NCI-H1417 treated with DMSO at 0.1 percent for 48 hours (cell line): ENCODE data around the gene YPEL3.
A peak's percentile ranks its signal among the peaks of the same experiment; 100 is the strongest.

Source experiments
- DNase-seq: peaks from one replicate; lab custom pipeline; 2025; lab: John Stamatoyannopoulos, UW

Gene YPEL3

DNA sequence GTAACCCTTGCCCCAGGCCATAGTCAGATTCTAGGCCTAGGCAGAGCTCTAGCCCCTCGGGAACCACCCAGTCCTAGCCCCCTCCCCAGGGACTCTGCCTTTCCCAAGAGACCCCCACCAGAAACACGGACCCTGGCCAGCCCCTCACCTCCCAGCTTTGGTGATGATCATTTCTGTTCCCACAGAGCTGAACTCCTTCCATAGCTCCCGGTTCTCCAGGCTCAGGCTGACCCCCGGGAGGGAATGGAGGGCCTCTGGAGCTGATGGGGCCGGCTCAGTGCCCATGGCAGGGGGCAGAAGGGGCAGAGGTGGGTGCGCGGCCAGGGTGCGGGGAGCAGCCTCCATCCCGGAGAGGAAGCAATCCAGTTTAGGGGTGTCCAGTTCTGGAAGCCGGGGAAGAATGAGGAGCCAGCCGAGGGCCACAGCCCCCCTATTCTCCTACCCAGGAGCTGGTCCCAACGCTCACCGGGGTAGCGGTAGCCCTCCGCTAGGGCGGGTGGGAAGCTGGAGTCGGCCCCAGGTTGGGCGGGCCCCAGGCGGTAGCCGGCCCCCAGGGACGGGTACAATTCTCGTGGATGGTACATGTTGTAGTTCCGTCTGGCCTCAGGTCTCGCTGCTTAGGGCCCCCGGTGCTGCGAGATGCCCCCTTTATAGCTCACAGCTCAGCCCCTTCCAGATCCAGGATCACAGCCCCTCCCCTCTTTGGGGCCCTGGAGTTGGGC lies 5.2 kb downstream of the YPEL3 start:
- no peak for DNase-seq

DNA sequence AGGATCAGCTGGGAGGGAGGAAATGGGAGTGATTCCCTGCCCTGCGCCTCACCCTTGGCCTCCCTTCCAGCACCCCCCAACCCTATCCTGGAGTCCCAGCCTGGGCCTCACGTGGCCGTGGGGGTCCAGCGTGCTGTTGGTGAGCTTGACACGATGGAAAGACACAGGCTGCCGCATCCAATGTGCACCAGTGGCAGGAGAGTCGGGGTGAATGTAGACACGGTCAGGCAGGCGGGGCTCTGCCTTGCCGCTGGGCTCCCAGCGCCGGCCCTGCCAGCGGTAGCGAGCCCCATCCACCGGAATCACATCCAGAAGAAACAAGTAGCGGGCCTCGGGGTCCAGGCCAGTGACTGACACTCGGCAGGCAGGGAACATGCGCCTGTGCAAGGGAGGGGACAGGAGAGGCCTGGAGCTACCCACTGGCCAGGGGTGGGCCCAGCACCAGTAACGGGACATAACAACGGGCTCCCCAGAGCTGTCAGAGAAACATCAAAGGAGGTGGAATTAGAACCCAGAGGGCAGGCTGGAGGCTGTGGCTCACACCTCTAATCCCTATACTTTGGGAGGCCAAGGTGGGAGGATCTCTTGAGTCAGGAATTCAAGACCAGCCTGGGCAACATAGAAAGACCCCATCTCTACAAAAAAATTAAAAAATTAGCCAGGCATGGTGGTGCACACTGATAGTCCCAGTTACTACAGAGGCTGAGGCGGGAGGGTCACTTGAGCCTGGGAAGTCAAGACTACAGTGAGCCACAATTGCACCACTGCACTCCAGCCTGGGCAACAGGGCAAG lies 7.0 kb downstream of the YPEL3 start:
- no peak for DNase-seq

DNA sequence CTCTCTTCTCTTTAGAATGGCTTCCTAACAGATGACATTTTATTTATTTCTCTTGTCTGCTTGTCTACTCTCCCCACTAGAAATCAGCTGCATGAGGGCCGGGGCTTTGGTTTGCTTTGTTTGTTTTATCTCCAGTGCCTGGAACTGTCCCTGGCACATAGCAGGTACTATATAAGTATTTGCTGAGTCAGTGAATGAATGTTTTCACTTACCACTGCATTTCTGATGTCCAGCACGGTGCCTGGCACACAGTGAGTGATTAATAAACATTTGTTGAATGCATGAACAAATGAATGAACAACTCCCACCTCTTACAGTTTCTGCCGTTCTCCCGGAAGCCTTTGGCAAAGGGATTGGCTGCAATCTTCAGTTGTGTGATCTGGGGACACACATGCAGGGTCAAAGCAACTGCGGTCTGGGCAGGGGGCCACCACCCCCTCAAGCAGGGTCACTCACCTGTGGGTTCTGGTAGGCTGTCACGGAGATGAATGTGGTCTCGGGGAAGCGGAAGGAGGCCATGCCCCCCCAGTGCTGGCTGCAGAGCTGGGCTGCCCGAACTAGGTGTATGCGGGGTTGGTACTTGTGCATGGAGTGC lies 7.7 kb downstream of the YPEL3 start:
- no peak for DNase-seq

DNA sequence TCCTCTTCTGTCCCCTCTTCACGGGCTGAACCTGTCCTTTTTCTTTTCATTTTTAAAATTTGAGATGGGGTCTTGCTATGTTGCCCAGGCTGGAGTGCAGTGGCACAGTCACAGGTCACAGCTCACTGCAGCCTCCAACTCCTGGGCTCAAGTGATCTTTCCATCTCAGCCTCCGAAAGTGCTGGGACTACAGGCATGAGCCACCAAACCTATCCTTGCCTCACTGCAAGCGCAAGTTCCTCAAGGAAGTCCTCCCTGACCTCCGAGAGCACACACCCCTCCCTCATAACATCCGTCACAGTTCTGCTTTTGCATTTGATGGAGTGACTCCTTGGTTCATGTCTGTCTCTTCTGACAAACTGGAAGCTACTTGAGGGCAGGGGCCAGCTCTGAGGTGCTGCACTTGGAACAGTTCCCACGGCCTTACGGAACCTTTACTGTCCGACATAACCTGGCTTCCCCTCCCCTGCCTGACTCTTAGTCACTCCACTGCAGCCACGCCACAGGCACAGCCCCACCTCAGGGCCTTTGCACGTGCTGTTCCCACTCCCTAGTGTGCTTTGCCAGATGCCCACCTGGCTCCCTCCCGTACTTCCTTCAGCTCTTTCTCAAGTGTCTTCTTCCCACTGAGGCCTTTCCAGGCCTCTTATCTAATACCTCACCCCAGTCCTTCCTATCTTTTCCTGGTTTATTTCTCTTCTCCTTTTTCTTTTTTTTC lies 8.7 kb downstream of the YPEL3 start:
- no peak for DNase-seq

DNA sequence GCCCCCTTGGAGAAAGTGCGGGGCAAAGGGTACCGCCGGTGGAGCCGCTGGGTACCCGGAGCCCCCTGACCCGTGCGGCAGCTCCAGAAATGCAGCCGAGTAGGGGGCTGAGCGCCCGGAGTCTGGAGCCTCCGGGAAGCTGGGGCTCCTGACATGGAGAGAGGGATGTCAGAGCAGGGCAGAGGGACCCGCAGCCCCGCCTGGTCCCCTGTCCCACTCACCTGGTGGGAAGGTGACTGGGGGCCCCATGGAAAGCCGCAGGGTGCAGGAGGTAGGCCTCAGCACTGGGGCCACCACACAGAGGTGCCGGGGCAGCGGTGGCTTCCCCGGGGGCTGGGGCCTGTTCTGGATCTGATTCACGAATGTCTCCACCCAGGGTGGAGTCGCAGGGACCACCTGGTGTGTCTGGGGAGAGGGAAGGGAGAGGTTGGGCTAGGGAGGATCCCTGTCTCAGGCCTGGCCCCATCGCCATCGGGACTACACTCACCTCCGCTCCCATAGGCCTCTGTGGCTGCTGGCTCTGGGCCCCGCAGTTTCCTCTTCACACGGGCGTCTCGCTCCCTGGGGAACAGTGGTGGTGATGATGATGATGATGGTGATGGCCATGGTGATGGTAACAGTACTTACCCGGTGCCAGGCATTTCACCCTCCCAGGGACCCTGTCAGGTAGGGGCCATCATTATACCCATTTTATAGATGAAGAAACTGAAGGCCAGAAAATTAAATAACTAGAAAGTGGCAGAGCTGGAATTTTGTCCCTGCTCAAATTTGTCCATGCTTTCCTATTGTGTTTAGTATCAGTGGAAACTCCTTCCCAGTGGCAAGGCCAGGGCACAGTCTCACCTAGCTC lies 9.5 kb downstream of the YPEL3 start:
- DNase-seq = no peak

DNA sequence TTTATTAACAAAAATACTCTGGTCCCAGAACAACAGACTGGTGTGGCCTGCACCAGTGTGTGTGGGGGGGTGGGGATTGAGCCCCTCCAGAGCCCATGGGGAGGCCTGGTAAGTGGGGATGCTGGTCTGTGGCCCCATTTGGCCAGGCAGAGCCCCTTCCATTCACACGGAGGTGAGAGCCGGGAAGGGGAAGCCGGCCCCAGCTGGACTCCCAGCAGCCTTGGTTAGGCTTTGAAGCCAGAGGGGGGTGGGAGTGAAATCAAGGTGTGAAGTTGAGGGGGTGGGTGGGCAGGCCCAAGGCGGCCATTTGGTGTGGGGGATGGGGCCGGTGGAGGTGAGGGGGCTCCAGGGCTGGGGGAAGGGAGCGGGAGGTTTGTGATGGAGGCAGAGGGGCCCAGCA lies 10.2 kb downstream of the YPEL3 start:
- no peak for DNase-seq

DNA sequence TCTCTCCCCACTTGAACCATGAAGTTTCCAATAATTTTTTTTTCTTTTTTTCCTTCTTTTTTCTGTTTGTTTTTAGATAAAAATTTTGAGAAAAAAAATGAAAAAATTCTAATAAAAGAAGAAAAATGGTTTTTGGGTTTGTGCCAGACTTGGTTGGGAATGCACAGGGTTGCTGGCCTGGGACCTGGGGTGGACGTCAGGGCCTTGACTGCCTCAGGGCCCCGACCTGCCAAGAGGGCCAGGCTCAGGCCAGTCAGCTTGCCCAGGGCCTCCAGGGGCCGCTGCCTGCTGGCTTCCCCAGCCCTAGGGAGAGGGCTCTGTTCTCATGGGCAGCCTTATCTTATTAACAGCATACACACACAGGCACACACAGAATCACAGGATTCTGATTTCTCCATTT lies 10.8 kb downstream of the YPEL3 start:
- DNase-seq = no peak

DNA sequence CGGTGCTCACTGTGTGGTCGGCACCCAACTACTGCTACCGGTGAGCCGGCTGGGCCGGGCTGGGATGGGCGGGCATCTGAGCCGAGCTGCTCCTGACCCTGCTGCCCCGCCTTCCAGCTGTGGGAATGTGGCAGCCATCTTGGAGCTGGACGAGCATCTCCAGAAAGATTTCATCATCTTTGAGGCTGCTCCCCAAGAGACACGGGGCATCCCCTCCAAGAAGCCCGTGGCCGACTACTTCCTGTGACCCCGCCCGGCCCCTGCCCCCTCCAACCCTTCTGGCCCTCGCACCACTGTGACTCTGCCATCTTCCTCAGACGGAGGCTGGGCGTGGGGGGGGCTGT lies 11.2 kb downstream of the YPEL3 start:
- no peak for DNase-seq

DNA sequence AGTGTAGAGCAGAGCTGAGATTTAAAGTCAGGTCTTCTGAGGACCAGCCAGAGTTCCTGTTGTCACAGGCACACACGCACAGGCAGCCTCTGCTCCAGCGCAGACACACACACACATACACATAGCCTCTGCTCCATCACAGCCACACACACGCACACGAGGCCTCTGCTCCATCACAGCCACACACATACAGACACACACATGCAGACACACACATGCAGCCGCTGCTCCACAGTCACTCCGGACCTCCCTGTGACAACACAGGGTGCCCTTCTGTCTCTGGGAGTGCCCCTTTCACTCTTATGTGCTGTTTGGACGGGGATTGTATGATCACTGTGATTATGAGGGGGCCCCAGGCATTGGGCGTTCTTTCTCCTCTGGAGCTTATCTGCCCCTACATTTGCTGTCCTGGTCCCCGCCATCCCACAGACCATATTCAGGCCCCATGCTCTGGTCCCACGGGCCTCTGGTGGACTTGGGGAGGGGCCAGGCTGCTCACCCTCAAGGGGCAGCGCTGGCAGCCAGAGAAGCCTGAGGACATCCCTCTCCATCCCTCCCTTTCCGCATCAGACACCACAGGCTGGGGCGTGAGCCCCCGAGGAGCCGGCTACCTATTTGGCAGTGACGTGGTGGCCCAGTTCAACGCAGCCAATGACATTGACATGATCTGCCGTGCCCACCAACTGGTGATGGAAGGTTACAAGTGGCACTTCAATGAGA lies 11.8 kb downstream of the YPEL3 start:
- no peak for DNase-seq

DNA sequence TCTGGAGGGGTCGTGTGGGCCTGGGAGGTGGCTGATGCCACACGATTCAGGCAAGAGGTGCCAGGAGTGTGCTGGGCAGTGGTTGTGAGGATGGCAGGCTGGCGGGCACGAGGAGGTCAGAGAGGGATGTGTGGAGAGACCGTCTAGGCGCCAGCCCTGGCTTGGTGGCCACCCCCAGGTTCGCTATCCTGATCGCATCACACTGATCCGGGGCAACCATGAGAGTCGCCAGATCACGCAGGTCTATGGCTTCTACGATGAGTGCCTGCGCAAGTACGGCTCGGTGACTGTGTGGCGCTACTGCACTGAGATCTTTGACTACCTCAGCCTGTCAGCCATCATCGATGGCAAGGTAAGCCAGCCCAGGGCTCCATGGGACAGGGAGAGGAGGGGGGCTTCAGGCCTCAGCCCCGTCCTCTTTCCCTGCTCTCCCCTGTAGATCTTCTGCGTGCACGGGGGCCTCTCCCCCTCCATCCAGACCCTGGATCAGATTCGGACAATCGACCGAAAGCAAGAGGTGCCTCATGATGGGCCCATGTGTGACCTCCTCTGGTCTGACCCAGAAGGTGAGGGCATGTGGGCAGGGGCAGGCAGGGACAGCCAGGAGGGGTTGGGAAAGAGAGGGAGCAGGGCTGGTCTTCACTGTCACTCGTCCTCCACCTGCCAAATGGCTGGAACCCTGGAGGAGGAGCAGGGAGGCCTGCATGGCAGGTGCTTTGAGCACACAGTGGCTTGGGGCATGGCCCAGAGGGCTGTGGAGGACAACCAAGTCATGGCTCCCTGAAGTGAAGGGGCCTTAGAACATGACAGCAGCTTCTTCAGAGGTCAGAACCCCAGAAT lies 12.6 kb downstream of the YPEL3 start:
- no peak for DNase-seq

DNA sequence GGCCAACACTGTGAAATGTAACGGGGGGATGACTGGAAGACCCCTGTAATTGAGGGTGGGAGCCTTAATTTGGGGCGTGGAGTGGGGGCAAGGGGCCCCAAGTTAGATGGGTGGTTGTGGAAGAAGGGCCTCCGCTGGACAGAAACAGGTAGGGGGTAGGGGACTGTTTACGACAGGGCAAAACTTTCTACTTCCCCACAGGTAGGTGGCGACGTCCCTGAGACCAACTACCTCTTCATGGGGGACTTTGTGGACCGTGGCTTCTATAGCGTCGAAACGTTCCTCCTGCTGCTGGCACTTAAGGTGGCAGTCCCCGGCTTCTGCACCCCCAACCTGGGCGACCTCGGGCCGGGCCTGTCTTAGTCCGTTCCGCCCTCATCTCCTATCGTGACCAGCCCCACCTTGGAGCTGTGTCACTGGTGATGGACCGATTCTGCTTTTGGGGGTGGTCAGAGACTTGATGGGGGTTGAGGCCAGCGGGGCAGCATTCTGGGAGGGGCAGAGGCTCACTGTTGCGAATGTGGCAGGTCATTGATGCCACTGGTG lies 13.4 kb downstream of the YPEL3 start:
- DNase-seq = no peak

DNA sequence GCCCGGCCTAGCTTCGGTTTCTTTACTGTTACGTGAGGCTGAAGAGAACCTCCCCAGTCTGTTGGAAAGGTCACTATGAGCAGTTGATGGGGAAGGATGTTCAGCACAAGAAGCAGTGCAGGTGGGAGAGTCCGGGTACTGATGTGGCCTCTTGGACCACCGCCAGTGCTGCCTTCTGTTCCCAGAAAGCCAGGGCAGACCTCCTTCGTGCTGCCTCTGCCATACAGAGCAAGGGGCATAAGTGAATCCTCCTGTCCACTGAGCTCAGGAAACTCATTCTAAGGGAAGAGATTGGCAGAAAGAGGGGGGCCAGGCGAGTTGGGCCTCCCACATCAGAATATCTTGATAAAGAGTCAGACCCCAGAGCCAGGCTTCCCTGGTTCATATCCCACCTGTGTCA lies 16.5 kb downstream of the YPEL3 start:
- DNase-seq = no peak

DNA sequence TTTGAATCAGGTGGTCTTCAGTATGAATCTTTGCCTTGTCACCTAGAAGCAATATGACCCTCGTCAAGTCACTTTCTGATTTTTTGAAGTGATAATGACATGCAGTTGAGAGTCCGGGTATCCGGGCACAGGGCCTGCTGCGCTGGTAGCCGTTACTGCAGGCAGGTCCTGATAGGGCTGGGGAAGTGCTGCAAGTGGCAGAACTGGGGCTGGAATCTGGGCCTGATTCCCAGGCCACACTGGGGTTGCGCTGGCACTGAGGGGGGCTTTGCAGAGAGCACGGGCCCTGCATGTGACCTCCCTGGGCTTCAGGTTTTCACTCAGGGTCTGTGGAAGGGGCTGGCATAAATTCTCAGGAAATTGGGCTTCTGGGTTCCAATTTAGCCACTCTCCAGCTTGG lies 17.3 kb downstream of the YPEL3 start:
- DNase-seq = no peak

DNA sequence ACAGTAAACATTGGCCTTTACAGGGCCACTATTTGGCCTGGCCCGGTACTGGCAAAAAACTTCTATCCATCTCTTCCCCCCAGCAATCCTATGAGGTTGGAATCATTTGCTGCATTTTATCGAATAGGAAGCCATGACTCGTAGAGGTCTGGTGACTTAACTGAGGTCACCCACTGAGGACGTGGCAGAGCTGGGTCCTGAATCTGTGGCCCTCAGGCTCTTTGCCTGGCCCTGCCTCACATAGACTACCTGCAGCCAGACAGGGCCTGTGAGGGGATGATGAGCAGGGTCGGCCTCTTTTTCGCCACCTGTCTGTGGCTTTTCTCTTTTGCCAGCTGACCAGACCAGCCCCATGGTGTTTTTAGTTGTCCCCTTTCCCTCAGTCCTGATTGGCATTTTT lies 18.4 kb downstream of the YPEL3 start:
- DNase-seq = no peak

DNA sequence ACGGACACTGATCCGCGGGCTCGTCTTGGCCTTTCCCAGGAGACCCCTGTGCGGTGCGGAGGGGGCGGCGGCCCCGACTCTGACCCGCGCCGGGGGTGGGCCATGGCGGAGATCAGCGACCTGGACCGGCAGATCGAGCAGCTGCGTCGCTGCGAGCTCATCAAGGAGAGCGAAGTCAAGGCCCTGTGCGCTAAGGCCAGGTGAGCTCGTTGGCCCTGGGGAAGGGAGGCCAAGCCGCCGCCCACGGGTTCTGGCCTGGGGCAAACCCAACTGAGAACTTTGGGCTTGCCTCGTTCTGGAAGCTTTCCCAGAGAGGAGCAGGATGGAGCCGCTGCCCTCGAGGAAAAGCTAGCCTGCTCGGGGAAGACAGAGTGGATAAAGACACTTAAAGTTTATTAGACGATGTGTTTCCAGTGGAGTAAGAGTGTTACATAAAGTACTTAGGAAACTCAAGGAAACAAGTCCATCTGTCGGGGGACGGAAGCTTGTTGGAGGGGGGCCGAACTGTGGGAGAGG lies 19.7 kb downstream of the YPEL3 start:
- DNase-seq = no peak

DNA sequence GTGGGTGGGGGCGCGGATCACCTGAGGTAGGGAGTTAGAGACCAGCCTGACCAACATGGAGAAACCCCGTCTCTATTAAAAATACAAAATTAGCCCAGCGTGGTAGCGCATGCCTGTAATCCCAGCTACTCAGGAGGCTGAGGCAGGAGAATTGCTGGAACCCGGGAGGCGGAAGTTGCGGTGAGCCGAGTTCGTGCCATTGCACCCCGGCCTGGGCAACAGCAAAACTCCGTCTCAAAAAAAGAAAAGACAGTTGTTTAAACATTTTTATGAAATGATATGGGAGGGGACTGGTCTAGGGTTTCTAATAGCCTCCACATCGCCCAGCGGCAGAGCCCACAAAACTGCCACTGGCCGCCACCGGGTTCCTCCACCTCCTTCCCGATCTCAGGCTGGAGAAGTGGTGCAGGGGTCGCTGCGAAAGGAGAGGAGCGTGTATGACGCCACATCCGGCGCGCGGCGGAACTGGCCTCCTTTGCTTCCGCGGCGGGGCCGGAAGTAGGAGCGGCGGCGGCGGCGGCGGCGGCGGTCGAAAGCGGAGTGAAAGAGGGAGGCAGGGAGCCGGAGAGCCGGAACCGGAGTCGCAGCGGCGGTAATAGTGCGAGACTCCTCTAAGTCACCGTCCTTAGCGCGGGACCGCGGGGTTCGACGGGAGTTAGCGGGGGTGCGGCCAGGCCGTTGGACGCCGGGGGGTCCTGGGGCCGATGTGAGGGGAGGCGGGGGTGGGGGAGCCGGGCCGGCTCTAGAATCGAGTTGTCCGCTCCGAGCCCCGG lies 20.3 kb downstream of the YPEL3 start, which contains the start of gene PPP4C:
Gene PPP4C (plus strand): TSS at position 492 of the 773 bp plus-strand sequence. CDS start 384 bp downstream, outside the sequence.
- peak; percentile 29 for DNase-seq

DNA sequence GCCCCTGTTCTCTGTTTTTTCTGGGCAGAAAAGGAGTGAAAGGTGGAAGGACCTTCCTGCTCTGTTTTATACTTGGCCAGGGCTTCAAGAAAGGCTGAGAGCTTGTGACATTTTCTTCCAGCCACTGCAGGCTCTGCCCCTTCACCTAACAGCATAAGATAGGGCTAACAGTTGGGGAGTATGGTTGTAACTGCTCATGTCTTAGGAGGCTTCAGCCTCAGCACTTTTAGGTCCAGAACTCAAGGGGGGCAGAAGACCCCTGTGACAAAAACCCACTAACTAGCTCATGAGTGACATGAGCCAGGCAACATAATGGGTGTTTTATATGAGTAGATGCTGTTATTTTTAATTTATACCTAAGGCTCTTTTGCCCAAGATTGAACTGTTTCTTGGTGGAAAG lies 25.5 kb downstream of the YPEL3 start:
- DNase-seq = no peak

DNA sequence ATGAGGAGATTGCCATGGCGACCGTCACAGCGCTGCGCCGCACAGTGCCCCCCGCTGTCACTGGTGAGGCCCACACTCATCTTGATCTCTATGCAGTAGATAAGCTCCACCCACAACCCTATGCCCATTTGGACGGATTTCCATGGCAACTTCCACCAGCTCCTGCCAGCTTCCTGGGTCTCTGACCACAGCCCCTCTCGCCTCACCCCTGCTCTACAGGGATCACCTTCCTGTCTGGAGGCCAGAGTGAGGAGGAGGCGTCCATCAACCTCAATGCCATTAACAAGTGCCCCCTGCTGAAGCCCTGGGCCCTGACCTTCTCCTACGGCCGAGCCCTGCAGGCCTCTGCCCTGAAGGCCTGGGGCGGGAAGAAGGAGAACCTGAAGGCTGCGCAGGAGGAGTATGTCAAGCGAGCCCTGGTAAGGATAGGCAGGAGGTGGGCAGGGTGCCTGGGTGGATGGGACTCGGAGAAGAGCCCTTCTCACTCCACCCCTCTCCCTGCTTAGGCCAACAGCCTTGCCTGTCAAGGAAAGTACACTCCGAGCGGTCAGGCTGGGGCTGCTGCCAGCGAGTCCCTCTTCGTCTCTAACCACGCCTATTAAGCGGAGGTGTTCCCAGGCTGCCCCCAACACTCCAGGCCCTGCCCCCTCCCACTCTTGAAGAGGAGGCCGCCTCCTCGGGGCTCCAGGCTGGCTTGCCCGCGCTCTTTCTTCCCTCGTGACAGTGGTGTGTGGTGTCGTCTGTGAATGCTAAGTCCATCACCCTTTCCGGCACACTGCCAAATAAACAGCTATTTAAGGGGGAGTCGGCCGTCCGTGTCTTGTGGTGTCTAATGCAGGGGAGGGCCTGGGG lies 26.2 kb downstream of the YPEL3 start:
- no peak for DNase-seq
